DND-41 (cell line): ENCODE data around the gene ZNRD2.

ENCODE experiments used
- ATAC-seq: fragments of 200-7000 bp; cut with Tn5 transposase; 3 replicates; pipeline ENCODE4 v1.9.1; 2021; ENCODE audit warnings: low read depth; ENCODE audit not compliant: insufficient read depth
- DNase-seq: peaks from one replicate; pipeline ENCODE4 v3.0.0-alpha.2; 2020
- H2AFZ ChIP-seq: 2 replicates; pipeline ENCODE4 v1.6.0; 2012; ENCODE audit warnings: low read depth, low read length
- H3K27ac ChIP-seq: 2 replicates; pipeline ENCODE4 v1.5.1; 2012; ENCODE audit warnings: low read length, inconsistent platforms
- H3K27me3 ChIP-seq: fragments of 200-600 bp; sonication (generic); 2 replicates; pipeline ENCODE4 v1.6.0; 2012; ENCODE audit warnings: low read length, mild to moderate bottlenecking, inconsistent platforms; ENCODE audit not compliant: insufficient read depth, poor library complexity
- H3K36me3 ChIP-seq: 2 replicates; pipeline ENCODE4 v1.5.1; 2012; ENCODE audit warnings: low read length, inconsistent platforms; ENCODE audit not compliant: insufficient read depth
- H3K4me1 ChIP-seq: 2 replicates; pipeline ENCODE4 v1.5.1; 2012; ENCODE audit warnings: mild to moderate bottlenecking, low read length; ENCODE audit not compliant: insufficient read depth
- H3K4me2 ChIP-seq: 2 replicates; pipeline ENCODE4 v1.6.0; 2012; ENCODE audit warnings: mild to moderate bottlenecking, moderate library complexity, low read length, inconsistent platforms; ENCODE audit not compliant: insufficient read depth
- H3K4me3 ChIP-seq, 2 experiments: fragments of 200-600 bp in 1 of 2; shearing (Covaris generic) in 1 of 2; 2 replicates each; pipeline ENCODE4 v1.5.1; 2012 to 2016; ENCODE audit warnings: inconsistent platforms in 2 of 2, low read length in 2 of 2, mild to moderate bottlenecking in 2 of 2, low read depth in 1 of 2, moderate library complexity in 1 of 2
- H3K79me2 ChIP-seq: 2 replicates; pipeline ENCODE4 v1.6.0; 2012; ENCODE audit warnings: low read length, inconsistent platforms; ENCODE audit not compliant: insufficient read depth
- H3K9ac ChIP-seq: 2 replicates; pipeline ENCODE4 v1.6.0; 2012; ENCODE audit warnings: low read depth, mild to moderate bottlenecking, inconsistent platforms, low read length, moderate library complexity
- H3K9me3 ChIP-seq: 2 replicates; pipeline ENCODE4 v1.5.1; 2012; ENCODE audit warnings: low read length, moderate library complexity, mild to moderate bottlenecking, inconsistent platforms; ENCODE audit not compliant: insufficient read depth, severe bottlenecking
- H4K20me1 ChIP-seq: 2 replicates; pipeline ENCODE4 v1.6.0; 2012; ENCODE audit warnings: low read length; ENCODE audit not compliant: insufficient read depth
- CTCF ChIP-seq: IDR thresholded peaks from 2 replicates; pipeline ENCODE4 v1.5.1; 2012; ENCODE audit warnings: borderline replicate concordance, low read length, moderate library complexity, mild to moderate bottlenecking; ENCODE audit not compliant: poor library complexity, severe bottlenecking; ENCODE audit errors: extremely low read depth
- EZH2 ChIP-seq: IDR thresholded peaks from 3 replicates; pipeline ENCODE4 v1.6.1; 2012; ENCODE audit warnings: borderline replicate concordance, low read depth, mild to moderate bottlenecking, moderate library complexity, low read length, inconsistent platforms; ENCODE audit not compliant: severe bottlenecking

ZNRD2 gene

GRCh38 chr11:65548395-65548794 is 21.9 kb upstream of the ZNRD2 start:
- DNase-seq (no peak), ATAC-seq (no peak)
- peaks cover 55% of the 10 kb centered on the region for H3K4me1 ChIP-seq
- no peaks in the 10 kb centered on the region for H3K79me2 ChIP-seq
- H3K9ac ChIP-seq, result no peak overlapping the region
- TF ChIP-seq CTCF, result no peak
- no peak for TF ChIP-seq EZH2
- H3K9me3 ChIP-seq, result no peaks in the 10 kb centered on the region
- H3K27ac ChIP-seq, result no peak overlapping the region
- no peaks in the 10 kb centered on the region for H3K27me3 ChIP-seq
- H3K36me3 ChIP-seq, result no peaks in the 10 kb centered on the region
- peak overlapping the region; percentile 67; the same call in 1 of the 2 replicates for H3K4me2 ChIP-seq
- H4K20me1 ChIP-seq, result peaks cover 9% of the 10 kb centered on the region
- no peak overlapping the region for H2AFZ ChIP-seq
- H3K4me3 ChIP-seq, result no peak overlapping the region

GRCh38 chr11:65549096-65549495 is 21.2 kb upstream of the ZNRD2 start:
- Histone ChIP-seq H2AFZ (no peak overlapping the region), H3K27ac (no peak overlapping the region), H3K4me3 (no peak overlapping the region), H3K36me3 (no peaks in the 10 kb centered on the region), H3K4me1 (peaks cover 62% of the 10 kb centered on the region), H3K9me3 (no peaks in the 10 kb centered on the region), H3K9ac (no peak overlapping the region), H3K27me3 (no peaks in the 10 kb centered on the region), H4K20me1 (peaks cover 9% of the 10 kb centered on the region), H3K4me2 (no peak overlapping the region), H3K79me2 (no peaks in the 10 kb centered on the region)
- DNase-seq, result no peak
- TF ChIP-seq CTCF (no peak), EZH2 (no peak)
- no peak for ATAC-seq

GRCh38 chr11:65551572-65552387 is 18.5 kb upstream of the ZNRD2 start:
- Histone ChIP-seq H3K27ac (peak overlapping the region; percentile 64), H3K36me3 (no peaks in the 10 kb centered on the region), H3K9me3 (no peaks in the 10 kb centered on the region), H3K4me1 (peaks cover 63% of the 10 kb centered on the region), H3K27me3 (no peaks in the 10 kb centered on the region), H3K4me2 (peak overlapping the region; percentile 7), H3K9ac (peak overlapping the region; percentile 6; the same call in 1 of the 2 replicates), H2AFZ (no peak overlapping the region), H3K4me3 (no peak overlapping the region; a peak in 1 of 4 replicates), H4K20me1 (peaks cover 6% of the 10 kb centered on the region), H3K79me2 (no peaks in the 10 kb centered on the region)
- peak; percentile 48 for ATAC-seq
- TF ChIP-seq EZH2 (no peak), CTCF (peak; percentile 93)
- peak; percentile 85 for DNase-seq
